ENCODE measurements around the gene ADARB2.

DNA sequence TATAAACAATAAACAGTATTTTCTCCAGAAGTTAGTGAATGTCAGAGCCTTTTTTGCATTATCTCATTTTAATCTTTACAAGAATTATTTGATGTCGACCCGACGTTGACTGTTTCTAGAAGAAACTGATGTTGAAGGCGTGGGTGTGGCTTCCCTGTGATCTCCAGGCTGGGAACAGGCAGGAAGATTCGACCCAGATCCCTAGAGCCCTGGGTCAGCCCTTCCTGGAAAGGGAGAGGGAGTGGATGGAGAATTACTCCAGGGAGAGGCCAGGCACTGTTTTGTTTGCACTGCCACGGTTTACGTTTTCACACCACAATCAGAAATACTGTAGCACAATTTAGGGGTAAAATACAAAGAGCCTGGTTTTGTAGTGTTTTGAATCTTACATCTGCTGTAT lies 133.1 kb downstream of the ADARB2 start:
- TF ChIP-seq, protein P1, sequence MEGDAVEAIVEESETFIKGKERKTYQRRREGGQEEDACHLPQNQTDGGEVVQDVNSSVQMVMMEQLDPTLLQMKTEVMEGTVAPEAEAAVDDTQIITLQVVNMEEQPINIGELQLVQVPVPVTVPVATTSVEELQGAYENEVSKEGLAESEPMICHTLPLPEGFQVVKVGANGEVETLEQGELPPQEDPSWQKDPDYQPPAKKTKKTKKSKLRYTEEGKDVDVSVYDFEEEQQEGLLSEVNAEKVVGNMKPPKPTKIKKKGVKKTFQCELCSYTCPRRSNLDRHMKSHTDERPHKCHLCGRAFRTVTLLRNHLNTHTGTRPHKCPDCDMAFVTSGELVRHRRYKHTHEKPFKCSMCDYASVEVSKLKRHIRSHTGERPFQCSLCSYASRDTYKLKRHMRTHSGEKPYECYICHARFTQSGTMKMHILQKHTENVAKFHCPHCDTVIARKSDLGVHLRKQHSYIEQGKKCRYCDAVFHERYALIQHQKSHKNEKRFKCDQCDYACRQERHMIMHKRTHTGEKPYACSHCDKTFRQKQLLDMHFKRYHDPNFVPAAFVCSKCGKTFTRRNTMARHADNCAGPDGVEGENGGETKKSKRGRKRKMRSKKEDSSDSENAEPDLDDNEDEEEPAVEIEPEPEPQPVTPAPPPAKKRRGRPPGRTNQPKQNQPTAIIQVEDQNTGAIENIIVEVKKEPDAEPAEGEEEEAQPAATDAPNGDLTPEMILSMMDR (IDR thresholded peaks at IDR 0.05) = no peak
- no peak for TF ChIP-seq YY1 (IDR thresholded peaks at IDR 0.05; ENCODE audit: low read depth)
- TF ChIP-seq, protein P2, sequence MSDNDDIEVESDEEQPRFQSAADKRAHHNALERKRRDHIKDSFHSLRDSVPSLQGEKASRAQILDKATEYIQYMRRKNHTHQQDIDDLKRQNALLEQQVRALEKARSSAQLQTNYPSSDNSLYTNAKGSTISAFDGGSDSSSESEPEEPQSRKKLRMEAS (IDR thresholded peaks at IDR 0.05; ENCODE audit: low read depth) = no peak
- no peak for TF ChIP-seq RFX5 (IDR thresholded peaks at IDR 0.05; ENCODE audit: low read length)
- no peak for TF ChIP-seq TAF1 (IDR thresholded peaks at IDR 0.05; ENCODE audit: borderline replicate concordance, low read depth, low read length)
- no peak for TF ChIP-seq EZH2phosphoT487 (IDR thresholded peaks at IDR 0.05; ENCODE audit: borderline replicate concordance, low read depth)
